OCI-LY3 (cell line): Measurements from ENCODE around the gene TMEM119.

Experiments
- H2AFZ ChIP-seq: fragments of 200-600, 300-600 bp; shearing (Covaris generic); 2 replicates; pipeline ENCODE4 v1.6.0; 2014; ENCODE audit warnings: antibody characterized with exemption, low read depth, low read length
- H3K27ac ChIP-seq: fragments of 200-600, 300-600 bp; sonication (generic); 2 replicates; pipeline ENCODE4 v1.5.1; 2014; ENCODE audit warnings: mild to moderate bottlenecking, low read length, moderate library complexity, mixed read lengths
- H3K27me3 ChIP-seq: fragments of 200-600, 300-600 bp; sonication (generic); 2 replicates; pipeline ENCODE4 v1.6.1; 2014; ENCODE audit warnings: low read depth, low read length, mixed read lengths
- H3K36me3 ChIP-seq: fragments of 200-600, 300-600 bp; sonication (generic); replicated peaks from 2 replicates; pipeline ENCODE3; 2014; ENCODE audit warnings: low read depth, low read length, mixed read lengths
- H3K4me1 ChIP-seq: fragments of 300-600, 200-600 bp; sonication (generic); 2 replicates; pipeline ENCODE4 v1.6.1; 2014; ENCODE audit warnings: low read length, mixed read lengths
- H3K4me2 ChIP-seq: fragments of 200-600, 300-600 bp; sonication (generic); 2 replicates; pipeline ENCODE4 v1.6.1; 2014; ENCODE audit warnings: low read length, mixed read lengths
- H3K4me3 ChIP-seq: fragments of 300-600, 200-600 bp; sonication (generic); 2 replicates; pipeline ENCODE4 v1.5.1; 2014; ENCODE audit warnings: antibody characterized with exemption, mild to moderate bottlenecking, low read length, moderate library complexity
- H3K79me2 ChIP-seq: fragments of 300-600, 200-600 bp; shearing (Covaris generic); 2 replicates; pipeline ENCODE4 v1.6.1; 2014; ENCODE audit warnings: mild to moderate bottlenecking, low read length, mixed read lengths
- H3K9ac ChIP-seq: fragments of 300-600, 200-600 bp; shearing (Covaris generic); 2 replicates; pipeline ENCODE4 v1.6.0; 2014; ENCODE audit warnings: mild to moderate bottlenecking, low read length, moderate library complexity
- H3K9me3 ChIP-seq: fragments of 200-600, 300-600 bp; shearing (Covaris generic); 2 replicates; pipeline ENCODE4 v1.6.1; 2014; ENCODE audit warnings: low read length, mixed read lengths; ENCODE audit not compliant: insufficient read depth
- H4K20me1 ChIP-seq: fragments of 200-600, 300-600 bp; sonication (generic); 2 replicates; pipeline ENCODE4 v1.6.1; 2016; ENCODE audit warnings: low read length, mixed read lengths; ENCODE audit not compliant: insufficient read depth
- CTCF ChIP-seq: fragments of 200-600, 300-600 bp; sonication (generic); IDR thresholded peaks from 2 replicates; pipeline ENCODE4 v1.5.1; 2014; ENCODE audit warnings: antibody characterized with exemption, low read length, low read depth
- EZH2phosphoT487 ChIP-seq: fragments of 200-600 bp; shearing (Covaris generic); IDR thresholded peaks from 2 replicates; pipeline ENCODE4 v1.6.1; 2018; ENCODE audit warnings: antibody characterized with exemption, mixed run types, low read depth

Gene TMEM119

GRCh38 chr12:108644811-108645120 is 46.9 kb upstream of the TMEM119 start:
- Histone ChIP-seq H3K9ac (no peak overlapping the region), H3K27ac (no peak overlapping the region), H4K20me1 (no peaks in the 10 kb centered on the region), H3K4me2 (no peak overlapping the region), H3K36me3 (peaks cover 40% of the 10 kb centered on the region), H3K4me3 (no peak overlapping the region), H3K9me3 (no peaks in the 10 kb centered on the region), H3K27me3 (no peaks in the 10 kb centered on the region), H3K4me1 (peaks cover 36% of the 10 kb centered on the region), H2AFZ (no peak overlapping the region), H3K79me2 (no peaks in the 10 kb centered on the region)
- TF ChIP-seq CTCF (no peak), EZH2phosphoT487 (no peak)

DNA sequence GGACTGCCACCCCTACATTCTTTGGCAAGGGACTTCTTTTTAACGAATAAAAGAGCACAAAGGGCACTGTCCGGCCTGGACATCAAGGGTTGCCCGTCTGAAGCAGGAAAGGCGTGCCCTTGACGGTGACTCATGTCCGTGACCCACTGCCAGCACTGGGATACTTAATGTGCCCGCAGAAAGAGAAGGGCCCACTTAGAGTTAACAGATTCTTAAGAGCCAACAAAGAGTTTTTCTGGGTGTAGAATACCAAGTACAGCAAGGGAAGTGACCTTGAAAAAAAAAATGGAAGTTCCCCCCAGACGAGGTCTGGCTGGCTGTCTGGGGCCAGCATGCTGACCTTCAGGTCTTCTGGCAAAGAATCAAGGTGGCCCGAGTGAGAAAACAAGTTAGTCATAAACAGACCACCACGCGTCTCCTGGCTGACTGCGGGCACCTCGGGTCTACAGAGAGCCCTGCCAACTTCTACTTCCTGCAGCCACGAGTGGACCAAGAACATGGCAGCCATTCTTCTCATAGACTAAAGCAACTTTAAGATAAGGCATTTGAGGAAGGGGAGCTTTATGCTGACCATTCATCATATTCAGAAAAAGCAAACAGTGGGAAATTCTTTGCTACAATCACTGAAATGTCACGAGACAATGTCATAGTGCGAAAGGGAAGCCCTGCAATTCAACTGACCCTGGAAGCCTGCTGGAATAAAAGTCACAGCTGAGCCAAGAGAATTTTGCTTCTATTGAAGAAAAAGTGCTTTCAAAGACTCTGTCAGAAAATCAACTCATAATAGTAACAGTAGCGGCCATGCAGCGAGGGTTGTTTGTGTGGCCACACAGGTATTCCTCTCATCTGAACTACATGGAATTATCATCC is 46.3 kb upstream of the TMEM119 start:
- H3K4me1 ChIP-seq: peaks cover 42% of the 10 kb centered on the region
- no peak overlapping the region for H3K27ac ChIP-seq
- no peaks in the 10 kb centered on the region for H3K27me3 ChIP-seq
- H2AFZ ChIP-seq: no peak overlapping the region
- no peak overlapping the region for H3K4me2 ChIP-seq
- TF ChIP-seq EZH2phosphoT487 (no peak), CTCF (no peak)
- no peaks in the 10 kb centered on the region for H3K79me2 ChIP-seq
- no peak overlapping the region for H3K4me3 ChIP-seq
- H3K9ac ChIP-seq: no peak overlapping the region
- no peaks in the 10 kb centered on the region for H4K20me1 ChIP-seq
- no peaks in the 10 kb centered on the region for H3K9me3 ChIP-seq
- peaks cover 34% of the 10 kb centered on the region for H3K36me3 ChIP-seq

- TF ChIP-seq EZH2phosphoT487: no peak
- no peak for TF ChIP-seq CTCF
- no peak overlapping the region for H3K27ac ChIP-seq
- no peak overlapping the region for H3K9ac ChIP-seq
- no peaks in the 10 kb centered on the region for H3K9me3 ChIP-seq
- no peaks in the 10 kb centered on the region for H3K79me2 ChIP-seq
- H3K4me3 ChIP-seq: peak overlapping the region; percentile 52
- H2AFZ ChIP-seq: no peak overlapping the region
- H3K4me2 ChIP-seq: peak overlapping the region; percentile 69
- H3K4me1 ChIP-seq: peaks cover 51% of the 10 kb centered on the region
- H3K36me3 ChIP-seq: peaks cover 23% of the 10 kb centered on the region
- 0 out of 2 replicates have a peak, but pooled peaks cover 3% of the 10 kb centered on the region for H3K27me3 ChIP-seq
- no peaks in the 10 kb centered on the region for H4K20me1 ChIP-seq
Observed at GRCh38 chr12:108642899-108643654, 45.2 kb upstream of the TMEM119 start.

DNA sequence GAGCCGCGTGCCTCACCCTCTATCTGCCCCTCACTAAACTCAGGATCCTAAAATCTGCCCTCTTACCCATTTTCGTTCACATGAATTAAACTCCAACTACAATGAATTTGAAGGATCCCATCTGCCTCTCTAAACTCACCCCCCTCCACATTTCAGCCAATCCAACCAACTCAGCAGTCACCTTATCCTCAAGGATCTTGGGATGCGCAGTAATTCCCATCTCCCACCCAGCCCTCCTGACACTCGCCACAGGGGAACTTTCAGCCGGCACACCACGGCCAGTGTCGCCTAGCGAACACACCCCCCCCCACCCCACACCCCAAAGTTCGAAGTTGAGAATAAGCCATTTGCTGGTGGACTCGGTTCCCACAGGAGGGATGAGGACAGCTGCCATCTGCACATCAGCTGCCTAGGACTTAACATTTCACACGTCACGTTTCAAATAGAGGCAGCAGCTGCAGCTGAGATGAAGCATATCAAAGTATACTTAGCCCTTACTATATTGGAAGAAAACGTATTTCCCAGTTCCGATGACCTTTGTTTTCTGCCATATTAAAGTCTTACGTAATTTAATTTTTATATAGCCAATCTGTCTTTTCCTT is 44.5 kb upstream of the TMEM119 start:
- Histone ChIP-seq H3K36me3 (peaks cover 20% of the 10 kb centered on the region), H3K9ac (peak overlapping the region; percentile 31; the same call in 1 of the 2 replicates)

More for the DNA sequence above, 44.5 kb upstream of the TMEM119 start:
- Histone ChIP-seq H3K27ac (peak overlapping the region; percentile 52), H3K4me3 (peak overlapping the region; percentile 52), H3K4me1 (peaks cover 58% of the 10 kb centered on the region), H4K20me1 (no peaks in the 10 kb centered on the region), H3K27me3 (0 out of 2 replicates have a peak, but pooled peaks cover 3% of the 10 kb centered on the region), H3K4me2 (peak overlapping the region; percentile 69), H2AFZ (no peak overlapping the region), H3K9me3 (no peaks in the 10 kb centered on the region), H3K79me2 (no peaks in the 10 kb centered on the region)
- TF ChIP-seq EZH2phosphoT487 (no peak), CTCF (no peak)
